Loucy (cell line): ENCODE data around the gene RAD51B.

Experiments used
- CTCF ChIP-seq: fragments of 200-600 bp; sonication (generic); conservative IDR thresholded peaks from 2 replicates; pipeline ENCODE4 v1.5.1; 2014; ENCODE audit warnings: mild to moderate bottlenecking, antibody characterized with exemption, low read length
- EZH2phosphoT487 ChIP-seq: fragments of 200-600 bp; IDR thresholded peaks from 2 replicates; pipeline ENCODE4 v1.6.1; 2018; ENCODE audit warnings: antibody characterized with exemption, mild to moderate bottlenecking, moderate library complexity, borderline replicate concordance

- TF ChIP-seq CTCF = no peak
- TF ChIP-seq EZH2phosphoT487 = no peak
These were observed 755.8 kb downstream of the RAD51B start for GRCh38 chr14:68575426-68575825.
